ENCODE measurements around the gene CLCN5.
"Not testable (repeated sequence)": the region's sequence is repeated elsewhere in the genome, so short reads cannot be mapped to it uniquely, and the experiment has no call there.

Gene CLCN5

DNA sequence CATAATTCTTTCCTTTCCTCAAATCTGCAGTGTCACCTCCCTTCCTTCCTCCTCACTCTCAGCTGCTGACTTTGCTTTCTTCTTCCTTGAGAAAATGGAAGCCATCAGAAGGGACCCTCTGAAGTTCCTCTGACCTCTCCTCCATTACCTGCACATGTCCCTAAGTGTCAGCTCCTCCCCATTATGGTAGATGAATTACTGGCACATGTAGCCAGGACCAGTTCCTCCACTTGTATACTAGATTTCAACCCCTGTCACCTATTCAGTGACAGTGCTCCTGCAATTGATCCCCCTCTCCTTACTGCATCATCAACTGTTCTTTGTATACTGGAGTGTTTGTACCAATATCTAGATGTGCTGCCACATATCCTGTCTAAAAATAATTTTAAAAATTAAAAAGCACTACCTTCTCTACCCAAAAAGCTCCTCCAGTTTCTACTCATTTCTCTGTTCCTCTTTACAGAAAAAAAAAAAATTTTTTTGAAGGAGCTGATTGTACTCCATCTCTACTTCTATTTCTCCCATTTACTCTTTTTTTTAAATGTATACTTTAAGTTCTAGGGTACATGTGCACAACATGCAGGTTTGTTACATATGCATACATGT is 78.6 kb downstream of the CLCN5 start:
- DNase-seq: no peak

DNA sequence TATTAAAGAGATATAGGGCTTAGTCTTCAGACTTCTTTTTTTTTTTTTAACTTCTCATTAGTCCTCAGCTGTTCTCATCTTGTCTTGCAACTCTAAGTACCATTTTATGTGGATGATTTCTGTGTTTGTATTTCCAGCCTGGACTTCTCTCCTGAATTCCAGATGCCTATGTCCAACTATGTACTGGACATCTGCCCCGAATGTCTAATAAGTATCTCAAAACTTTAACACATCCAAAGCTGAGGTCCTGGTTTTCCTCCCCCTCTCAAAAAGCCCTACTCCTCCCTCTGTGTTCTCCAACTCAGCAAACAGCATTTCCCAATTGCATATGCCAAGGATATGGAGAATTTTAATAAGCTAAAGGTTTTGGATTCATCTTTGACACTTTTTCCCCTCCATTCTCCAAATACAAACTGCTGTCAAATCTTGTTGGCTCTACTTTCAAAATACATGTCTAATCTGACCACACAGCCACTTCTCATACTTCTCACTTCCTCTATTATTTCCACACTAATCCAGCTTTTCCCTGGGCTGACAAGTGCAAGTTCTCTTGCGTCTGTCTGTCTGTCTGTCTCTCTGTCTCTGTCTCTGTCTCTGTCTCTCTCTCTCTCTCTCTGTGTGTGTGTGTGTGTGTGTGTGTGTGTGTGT is 79.8 kb downstream of the CLCN5 start:
- no peak for DNase-seq

DNA sequence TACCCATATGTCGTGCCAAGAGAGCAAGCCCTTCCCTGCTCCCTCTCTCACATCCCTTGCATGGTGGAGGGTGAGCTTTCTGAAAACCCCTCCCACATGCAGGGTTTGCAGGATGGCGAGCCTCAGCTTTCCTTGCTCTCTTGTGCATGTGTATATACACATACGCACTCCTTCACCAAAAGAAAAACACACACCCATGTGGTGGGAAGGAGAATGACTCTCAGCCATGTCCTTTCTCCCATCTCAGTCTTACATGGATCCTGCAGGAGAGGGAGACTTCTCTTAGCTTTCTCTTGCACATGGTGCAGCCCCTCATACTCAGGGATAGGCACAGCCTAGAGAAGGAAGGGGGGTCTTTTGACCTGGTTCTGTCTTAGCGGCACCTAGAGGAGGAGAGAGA is 81.1 kb downstream of the CLCN5 start:
- no peak for DNase-seq

DNA sequence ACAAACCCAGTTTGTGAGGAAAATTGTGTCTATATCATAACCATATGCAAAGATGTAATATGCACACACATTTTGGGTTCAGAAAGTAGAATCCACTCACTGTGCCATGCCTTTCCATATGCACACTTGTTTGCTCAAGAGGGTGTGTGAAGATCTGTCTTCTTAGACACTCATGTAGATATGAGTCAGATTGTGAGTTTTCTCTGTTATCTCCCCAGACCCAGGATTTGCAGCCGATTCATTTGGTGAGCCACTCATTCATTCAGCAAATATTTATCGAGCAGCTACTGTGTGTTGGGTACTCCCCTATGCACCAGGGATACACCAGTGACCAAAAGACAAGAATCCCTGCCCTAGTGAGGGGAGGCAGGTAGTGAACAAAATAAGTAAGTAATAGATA is 81.5 kb downstream of the CLCN5 start:
- no peak for DNase-seq

DNA sequence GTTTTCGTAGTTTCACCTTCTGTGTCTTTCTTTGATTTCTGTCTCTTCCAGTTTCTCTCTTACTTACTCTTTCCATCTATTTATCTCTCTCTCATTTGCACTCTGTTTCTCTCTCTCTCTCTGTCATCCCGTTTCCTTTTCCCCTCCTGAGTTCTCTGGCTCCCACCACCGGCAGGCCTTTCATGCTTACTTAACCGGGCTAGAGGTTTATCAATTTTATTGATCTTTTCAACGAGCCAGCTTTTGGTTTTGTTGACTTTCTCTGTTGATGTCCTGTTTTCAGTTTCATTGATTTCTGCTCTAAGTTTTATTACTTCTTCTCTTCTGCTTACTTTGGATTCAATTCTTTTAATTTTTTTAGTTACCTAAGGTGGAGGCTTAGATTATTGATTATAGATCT is 103.2 kb downstream of the CLCN5 start:
- DNase-seq: not testable (repeated sequence)

DNA sequence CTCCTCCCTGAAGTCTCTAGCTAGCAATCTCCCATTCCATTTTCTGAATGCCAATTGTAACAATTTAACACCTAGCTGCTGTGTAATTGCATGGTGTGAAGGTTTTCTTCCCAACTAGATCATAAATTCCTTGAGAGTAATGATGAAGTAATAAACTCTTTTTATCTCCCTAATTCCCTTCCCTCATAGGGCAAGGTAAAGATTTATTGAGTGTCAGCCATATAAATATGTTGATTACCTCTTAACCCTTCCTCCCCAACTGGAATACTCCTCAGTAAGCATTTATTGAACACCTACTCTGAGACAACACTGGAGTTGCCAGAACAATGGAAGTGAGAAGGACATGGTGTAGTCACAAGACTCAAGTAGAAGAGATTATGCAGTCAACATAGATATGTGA is 112.7 kb downstream of the CLCN5 start:
- DNase-seq: no peak

DNA sequence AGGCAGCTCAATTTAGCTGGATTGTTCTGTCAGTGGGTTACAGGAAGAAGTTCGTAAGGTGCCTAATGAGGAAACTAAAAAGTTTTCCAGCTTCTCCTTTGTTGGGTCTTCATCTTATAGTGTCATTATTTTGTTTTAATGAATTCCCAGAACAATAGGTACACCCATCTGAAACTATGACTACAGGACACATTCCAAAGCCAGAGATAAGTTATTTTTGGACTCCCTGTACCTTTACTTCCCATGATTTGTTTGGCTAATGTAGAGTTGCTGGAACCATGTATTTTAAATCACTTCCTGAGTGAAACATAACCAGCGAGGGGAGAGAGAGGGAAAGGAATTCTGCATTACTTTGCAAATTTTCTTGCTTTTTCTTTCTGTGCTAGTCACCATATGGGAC is 114.0 kb downstream of the CLCN5 start:
- DNase-seq: no peak

DNA sequence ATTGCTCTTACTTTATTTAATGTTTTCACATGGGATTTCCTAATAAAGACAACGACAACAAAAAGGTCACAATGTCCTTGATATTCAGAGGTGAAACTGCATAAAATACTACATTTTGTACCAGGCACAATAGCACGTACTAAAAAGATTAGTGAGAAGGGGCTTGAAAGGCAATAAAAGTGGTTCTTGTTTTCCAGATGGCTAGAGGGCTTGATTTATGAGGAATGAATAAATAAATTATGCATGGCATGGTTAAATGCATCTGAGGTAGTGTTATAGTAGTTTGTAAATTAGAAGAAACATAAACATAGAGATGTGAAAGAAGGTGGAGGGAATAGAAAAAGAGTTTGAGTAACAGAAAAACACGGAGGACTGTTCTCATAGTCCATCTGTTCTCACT is 123.4 kb downstream of the CLCN5 start:
- no peak for DNase-seq

DNA sequence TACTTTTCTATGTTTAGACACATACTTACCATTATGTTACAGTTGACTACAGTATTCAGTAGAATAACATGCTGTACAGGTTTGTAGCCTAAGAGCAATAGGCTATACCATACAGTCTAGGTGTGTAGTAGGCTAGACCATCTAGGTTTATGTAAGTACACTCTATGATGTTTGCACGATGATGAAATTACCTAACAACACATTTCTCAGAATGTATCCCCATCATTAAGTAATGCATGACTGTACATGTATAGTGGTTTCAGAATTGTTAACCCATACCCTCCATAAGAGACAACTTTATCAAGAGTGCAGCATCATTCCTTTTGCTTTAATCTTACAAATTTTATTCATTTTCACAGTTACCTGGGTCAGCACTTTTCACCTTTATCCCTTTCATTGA is 126.8 kb downstream of the CLCN5 start:
- DNase-seq: no peak

DNA sequence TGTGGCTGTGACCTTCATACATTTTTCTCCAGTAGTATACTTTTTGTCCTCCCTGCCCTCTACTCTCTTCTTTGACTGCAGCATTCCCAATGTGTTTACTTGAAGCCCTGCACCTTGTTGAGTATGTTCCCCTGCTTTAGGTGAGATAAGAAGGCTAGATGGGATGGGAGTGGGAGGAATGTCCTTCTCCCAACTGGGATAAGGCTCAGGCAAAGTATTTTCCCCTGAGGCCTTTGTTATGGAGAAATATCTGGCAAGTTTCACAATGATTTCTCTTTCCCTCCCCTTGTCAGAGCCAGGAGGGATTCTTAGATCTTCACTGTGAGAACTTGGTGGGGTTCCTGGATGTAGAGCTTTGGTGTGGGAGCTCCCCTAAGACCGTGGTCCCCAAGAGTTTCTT is 131.8 kb downstream of the CLCN5 start:
- no peak for DNase-seq

DNA sequence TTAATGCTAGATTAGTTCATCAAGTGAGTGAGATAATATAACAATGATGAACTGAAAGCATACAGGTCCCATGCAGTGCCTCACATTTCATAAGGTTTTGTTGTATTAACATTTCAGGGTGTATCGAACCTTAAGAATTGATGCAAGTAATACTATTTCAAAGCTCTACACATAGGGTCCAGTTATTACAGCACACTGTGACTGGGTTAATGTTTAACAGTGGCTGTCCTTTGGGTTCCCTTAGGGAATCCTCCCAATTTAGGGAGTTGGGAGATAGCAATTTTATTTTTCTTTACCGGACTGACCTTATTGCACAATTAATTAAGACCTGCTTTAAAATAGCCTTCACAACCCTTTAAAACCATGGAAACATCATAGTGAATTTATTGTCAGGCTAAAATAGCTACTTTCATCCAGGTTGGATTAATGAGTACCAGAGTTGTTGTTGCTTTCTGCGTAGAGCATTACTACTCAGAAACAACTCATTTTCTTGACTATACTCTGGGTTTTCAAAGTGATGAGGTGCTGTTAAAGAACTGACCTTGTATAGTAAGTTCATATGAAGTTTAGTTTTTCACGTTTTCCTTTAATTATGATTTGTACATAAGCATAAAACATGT is 144.0 kb downstream of the CLCN5 start:
- no peak for DNase-seq

DNA sequence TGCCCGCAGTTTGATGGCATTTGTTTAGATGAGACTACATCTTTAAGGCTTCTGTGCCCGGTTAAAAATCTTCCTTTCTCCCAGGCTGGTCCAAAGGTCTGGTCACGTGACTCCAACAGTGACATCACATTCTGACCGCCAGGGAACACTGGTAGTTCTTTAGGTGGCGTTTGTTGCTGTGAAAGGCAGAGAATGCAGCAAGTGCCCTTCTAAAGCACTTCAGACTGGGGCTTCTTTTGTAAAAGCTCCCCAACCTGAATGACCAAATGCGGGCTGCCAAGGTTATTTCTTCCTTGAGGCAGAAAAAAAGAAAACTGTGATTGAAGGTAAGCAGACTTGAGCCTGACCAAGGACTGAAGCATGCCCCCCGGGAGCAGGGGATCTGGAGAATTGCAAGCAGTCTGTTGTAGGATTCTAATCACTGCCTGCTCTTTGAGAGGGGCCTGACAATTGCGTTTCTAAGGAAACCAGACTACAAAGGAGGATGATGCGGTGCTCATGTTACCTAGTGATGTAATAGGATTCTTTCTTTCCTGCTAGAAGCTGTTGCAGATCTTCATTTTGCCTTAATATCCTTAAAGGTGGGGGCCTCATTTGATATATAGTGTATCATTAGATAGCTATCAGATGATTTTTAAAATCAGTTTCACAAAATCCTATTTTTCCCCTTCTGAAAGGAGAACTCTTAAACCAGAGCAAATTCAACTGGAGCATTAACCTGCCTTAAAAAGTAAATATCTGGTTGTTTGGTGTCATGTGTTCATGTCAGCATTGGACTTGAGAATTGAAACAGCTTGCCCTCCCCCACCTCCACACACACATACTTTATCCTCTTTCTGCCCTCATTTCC is 145.3 kb downstream of the CLCN5 start:
- no peak for DNase-seq

DNA sequence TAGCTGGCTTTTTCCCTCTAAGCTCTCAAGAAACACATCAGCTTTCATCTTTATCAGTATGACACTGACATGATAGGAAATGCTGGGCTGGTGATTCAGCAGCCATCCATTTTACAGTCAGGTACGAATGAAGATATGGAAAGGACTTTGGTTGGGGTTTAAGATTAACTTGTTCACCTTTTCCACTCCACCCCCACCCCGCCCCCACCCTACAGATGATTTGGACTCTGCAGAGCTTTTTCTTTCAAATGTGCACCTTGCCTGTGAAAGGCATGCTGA is 145.8 kb downstream of the CLCN5 start:
- DNase-seq: no peak

DNA sequence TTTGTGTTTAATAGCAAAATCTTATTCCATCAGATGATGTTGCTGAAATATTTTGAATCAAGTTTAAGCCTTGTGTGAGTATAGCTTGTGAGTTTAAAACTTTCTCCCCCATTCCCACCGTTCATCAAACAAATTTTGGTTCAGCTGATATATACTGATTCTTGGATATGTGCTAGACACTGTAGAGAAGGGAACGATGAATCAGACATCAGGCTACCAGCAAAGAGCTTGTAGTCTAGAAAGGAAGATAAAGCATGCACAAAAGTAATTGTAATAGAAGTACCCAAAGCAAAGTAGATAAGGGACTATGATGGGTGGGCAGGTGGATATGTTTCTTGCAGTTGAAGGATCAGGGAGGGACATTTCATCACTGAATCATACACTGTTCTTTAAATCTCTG is 146.5 kb downstream of the CLCN5 start:
- DNase-seq: no peak

DNA sequence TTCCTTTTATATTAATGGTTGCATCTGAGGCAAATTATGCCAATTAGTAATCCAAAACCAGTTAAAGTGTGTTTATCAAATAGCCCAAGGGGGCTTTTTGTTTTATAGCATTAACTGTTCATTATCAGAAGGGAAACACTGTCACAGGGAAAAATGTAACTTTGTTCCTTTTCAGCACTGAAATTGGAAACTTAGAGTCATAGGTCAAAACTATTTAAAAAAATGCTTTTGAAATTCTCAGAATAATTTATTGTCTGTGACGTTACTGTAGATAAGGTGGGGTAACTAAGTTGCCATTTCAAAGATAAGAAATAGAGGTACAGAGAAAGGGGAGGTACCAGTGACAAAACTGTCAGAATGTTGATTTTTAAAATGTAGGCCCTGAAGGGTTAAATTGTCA is 149.1 kb downstream of the CLCN5 start:
- DNase-seq: peak; percentile 28

DNA sequence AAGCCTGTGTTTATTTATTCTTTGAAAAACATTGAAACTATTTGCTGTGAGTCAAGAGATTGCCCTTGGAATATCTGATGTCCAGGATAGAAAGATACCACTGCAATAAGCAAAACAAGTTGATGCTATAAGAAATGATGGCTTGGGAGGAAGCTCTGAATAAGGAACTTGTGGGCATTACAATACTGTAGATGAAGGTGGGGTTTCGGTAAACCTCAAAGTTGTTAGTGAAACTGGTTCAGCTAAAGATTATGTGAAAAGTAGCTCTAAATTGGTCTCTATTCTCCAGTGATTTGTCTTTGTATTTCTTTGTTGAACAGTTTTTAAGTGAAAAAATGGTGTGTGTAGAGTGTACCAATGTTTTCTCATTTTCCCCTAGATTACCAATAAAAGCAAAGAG is 149.7 kb downstream of the CLCN5 start:
- DNase-seq: no peak

DNA sequence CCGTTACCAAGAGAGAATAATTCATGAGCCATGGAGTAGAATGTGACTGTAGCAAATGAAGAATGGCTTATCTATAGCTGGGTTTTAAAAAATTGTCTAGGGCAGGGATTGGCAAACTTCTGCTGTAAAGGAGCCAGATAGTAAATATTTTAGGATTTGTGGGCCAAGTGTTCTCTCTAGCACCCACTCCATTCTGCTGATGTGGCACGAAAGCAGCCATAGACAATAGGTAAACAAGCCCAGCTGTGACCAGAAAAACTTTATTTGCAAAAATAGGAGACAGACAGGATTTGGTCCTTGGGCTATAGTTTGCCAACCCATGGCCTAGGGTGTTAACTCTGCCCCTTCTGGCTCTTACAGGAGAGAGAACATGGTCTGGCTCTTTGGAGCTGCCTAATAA is 151.2 kb downstream of the CLCN5 start:
- no peak for DNase-seq

DNA sequence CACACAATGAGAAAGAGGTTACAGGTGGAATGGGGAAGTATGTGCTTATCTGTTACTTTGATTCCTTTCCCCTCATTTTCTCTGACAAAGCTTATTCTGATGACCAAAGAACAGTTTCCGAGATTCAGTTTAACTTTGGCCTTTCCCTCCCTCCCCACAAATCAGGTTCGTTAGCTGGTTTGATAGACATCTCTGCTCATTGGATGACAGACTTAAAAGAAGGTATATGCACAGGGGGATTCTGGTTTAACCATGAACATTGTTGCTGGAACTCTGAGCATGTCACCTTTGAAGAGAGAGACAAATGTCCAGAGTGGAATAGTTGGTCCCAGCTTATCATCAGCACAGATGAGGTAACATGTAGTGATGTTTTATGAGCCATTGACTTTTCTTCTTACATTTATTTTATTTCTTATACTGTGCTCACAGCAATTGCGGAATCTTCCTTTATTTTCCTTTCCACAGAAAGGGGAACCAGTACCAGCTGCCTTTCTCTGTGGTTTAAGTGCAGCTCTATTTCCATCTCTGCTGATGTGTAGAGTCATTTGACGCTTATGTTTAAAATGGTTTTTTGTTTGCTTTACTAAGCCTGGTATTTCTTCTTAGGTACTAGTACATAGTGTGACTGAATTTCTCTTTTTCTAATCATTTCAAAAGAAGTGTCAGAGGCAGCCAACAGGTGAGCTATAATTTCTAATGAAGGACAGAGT is 153.4 kb downstream of the CLCN5 start:
- DNase-seq: no peak

DNA sequence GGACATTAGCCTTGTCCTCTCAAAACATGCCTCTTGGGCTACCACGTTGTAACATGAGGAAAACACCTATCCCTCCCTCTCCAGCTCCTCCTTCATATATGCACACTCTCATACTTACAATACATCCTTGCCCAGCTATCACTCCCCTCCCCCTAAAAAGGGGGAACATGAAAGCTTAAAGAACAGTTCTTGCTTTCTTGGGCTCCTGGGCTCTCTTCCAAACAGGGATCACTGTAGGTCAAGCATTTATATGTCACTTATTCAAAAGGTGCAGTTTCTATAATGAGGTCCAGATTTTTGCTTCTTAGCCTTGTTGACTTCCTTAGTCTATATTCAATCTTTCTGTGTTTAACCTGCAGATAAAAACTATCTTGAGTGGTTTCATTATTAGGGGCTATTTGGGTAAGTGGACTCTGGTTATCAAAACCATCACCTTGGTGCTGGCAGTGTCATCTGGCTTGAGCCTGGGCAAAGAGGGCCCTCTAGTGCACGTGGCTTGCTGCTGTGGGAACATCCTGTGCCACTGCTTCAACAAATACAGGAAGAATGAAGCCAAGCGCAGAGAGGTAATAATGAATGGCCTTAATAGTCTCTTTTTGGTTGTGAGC is 159.0 kb downstream of the CLCN5 start:
- DNase-seq: peak; percentile 56

DNA sequence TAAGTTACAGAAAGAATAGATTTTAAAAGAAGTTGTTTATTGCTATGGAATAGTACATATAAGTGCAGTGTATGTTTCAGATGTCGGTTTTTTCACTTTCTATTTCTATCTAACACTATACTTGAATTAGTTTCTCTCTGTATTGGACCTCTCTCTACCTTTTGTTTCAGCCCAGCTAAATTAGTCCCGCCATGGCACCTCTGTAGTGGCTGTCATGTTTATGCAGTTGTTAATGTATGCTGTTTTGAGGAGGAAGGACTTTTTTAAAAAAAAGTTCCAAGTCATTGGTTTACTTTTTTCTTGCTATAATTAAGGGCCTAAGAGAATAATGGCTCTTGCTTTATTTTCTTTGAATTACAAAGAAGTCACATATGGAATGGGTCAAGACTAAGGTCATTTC is 160.3 kb downstream of the CLCN5 start:
- no peak for DNase-seq

DNA sequence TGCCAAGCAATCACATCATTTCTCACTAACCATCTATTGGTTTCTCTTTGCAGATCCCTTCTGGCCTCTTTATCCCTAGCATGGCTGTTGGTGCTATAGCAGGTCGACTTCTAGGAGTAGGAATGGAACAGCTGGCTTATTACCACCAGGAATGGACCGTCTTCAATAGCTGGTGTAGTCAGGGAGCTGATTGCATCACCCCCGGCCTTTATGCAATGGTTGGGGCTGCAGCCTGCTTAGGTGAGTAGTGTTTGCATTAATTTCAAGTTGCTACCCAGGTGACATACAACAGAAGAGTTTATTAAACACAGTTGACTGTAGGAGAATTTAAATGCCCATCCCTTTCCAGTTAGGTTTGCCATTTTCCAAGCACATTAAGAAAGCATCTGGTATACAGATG is 166.2 kb downstream of the CLCN5 start:
- no peak for DNase-seq

DNA sequence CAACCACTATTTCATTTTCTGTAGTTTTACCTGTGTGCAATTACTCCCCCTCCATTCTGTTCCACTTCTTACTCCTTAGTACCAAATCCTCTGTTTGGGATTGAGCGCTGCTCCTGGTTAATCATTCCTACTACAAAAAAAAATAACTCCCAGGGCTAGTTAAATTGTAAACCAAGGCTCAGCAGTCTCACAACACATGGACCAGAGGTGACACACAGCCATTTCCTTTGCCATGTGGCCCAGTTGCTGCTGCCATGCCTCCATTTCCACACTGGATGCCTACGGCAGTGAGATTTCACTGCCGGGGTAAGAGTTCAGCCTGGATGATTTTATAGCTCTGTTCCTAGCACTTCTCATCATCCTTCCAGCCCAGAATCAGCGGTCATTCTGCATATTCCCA is 171.2 kb downstream of the CLCN5 start:
- DNase-seq: no peak

DNA sequence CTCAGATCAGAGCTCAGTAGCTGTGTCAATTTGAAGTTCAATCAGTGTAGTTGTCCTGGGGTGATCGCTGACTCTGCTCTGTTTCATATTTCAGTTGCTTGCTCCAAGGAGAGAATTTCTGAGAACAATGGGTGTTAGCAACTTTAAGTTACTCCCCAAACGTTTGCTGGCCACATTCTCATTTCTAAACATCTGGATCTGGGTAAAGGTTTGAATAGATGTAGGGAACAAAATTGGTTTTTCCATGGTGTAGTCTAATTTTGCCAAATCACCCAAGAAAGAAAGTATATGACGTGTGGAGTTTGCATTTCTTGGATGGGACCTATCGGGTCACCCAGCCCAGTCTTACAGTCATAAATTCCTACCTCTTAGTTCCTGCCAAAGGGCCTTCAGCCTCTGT is 174.7 kb downstream of the CLCN5 start:
- no peak for DNase-seq
